OCI-LY1 (cell line): ENCODE measurements around the gene NYAP1.

ENCODE experiments used
- CTCF ChIP-seq: fragments of 200-600 bp; sonication (generic), shearing (Covaris generic); IDR thresholded peaks from 2 replicates; pipeline ENCODE4 v1.5.1; 2017; ENCODE audit warnings: mild to moderate bottlenecking, antibody characterized with exemption, low read length, moderate library complexity, mixed read lengths
- EZH2 ChIP-seq: fragments of 200-600 bp; sonication (generic), shearing (Covaris generic); IDR thresholded peaks from 2 replicates; pipeline ENCODE4 v1.8.0; 2017; ENCODE audit warnings: borderline replicate concordance, mixed run types, mild to moderate bottlenecking, antibody characterized with exemption, low read length, moderate library complexity, mixed read lengths

GRCh38 chr7:100444311-100445278 is 39.1 kb upstream of the NYAP1 start:
- TF ChIP-seq CTCF (no peak), EZH2 (no peak)
